Ectodermal cell (in vitro differentiated cells): ENCODE measurements around the gene ZBTB42.

Experiments used
- H3K27ac ChIP-seq: 2 replicates; pipeline ENCODE4 v1.7.0; 2013; ENCODE audit warnings: mild to moderate bottlenecking, low read depth, low read length; ENCODE audit not compliant: insufficient read depth, poor library complexity, severe bottlenecking
- H3K27me3 ChIP-seq: 2 replicates; pipeline ENCODE4 v1.7.0; 2013; ENCODE audit warnings: mild to moderate bottlenecking, low read length; ENCODE audit not compliant: insufficient read depth, control insufficient read depth, poor library complexity, severe bottlenecking
- H3K36me3 ChIP-seq: one replicate; pipeline ENCODE4 v1.7.0; 2013; ENCODE audit warnings: low read length; ENCODE audit not compliant: control insufficient read depth, insufficient read depth
- H3K4me1 ChIP-seq: one replicate; pipeline ENCODE4 v1.7.0; 2013; ENCODE audit warnings: low read length; ENCODE audit not compliant: control insufficient read depth, insufficient read depth
- H3K4me3 ChIP-seq: 2 replicates; pipeline ENCODE4 v1.7.0; 2013; ENCODE audit warnings: low read depth, low read length, control low read depth; ENCODE audit not compliant: insufficient read depth
- H3K9me3 ChIP-seq: 2 replicates; pipeline ENCODE4 v1.7.0; 2013; ENCODE audit warnings: mild to moderate bottlenecking, low read length, moderate library complexity; ENCODE audit not compliant: control insufficient read depth
- WGBS, 2 experiments: methylation state at CpG; one replicate each; pipeline ENCODE4 v1.1.7; 2013; ENCODE audit warnings: missing lambda C conversion rate in 2 of 2; 5-methylcytosine and 5-hydroxymethylcytosine counted together

Gene ZBTB42

GRCh38 chr14:104845834-104846441 lies 45.0 kb downstream of the ZBTB42 start:
- peaks cover 8% of the 10 kb centered on the region for H3K4me1 ChIP-seq
- 92 to 98% methylated on average over 3 of the region's 3 CpGs for WGBS, 2 experiments
- H3K27ac ChIP-seq, result no peak overlapping the region
- H3K4me3 ChIP-seq, result no peak overlapping the region
- H3K27me3 ChIP-seq, result peaks cover 50% of the 10 kb centered on the region
- no peaks in the 10 kb centered on the region for H3K36me3 ChIP-seq
- H3K9me3 ChIP-seq, result no peaks in the 10 kb centered on the region

GRCh38 chr14:104852280-104852663 lies 51.4 kb downstream of the ZBTB42 start:
- 78% methylated on average over 8 of the region's 8 CpGs for WGBS, 2 experiments
- Histone ChIP-seq H3K4me1 (no peaks in the 10 kb centered on the region), H3K27me3 (no peaks in the 10 kb centered on the region), H3K4me3 (no peak overlapping the region), H3K9me3 (no peaks in the 10 kb centered on the region), H3K27ac (no peak overlapping the region), H3K36me3 (no peaks in the 10 kb centered on the region)
